HUES6 (cell line): Measurements from ENCODE around the gene COL4A2.
"Not testable (repeated sequence)": the region's sequence is repeated elsewhere in the genome, so short reads cannot be mapped to it uniquely, and the experiment has no call there.

Source experiments
- H3K27ac ChIP-seq: 2 replicates; pipeline ENCODE4 v1.7.0; 2013; ENCODE audit warnings: low read depth, mild to moderate bottlenecking, low read length, inconsistent platforms
- H3K27me3 ChIP-seq: 2 replicates; pipeline ENCODE4 v1.6.1; 2013; ENCODE audit warnings: low read length; ENCODE audit not compliant: control insufficient read depth, insufficient read depth
- H3K36me3 ChIP-seq: 2 replicates; pipeline ENCODE4 v1.6.1; 2013; ENCODE audit warnings: low read length; ENCODE audit not compliant: control insufficient read depth, insufficient read depth
- H3K4me1 ChIP-seq: 2 replicates; pipeline ENCODE4 v1.6.1; 2013; ENCODE audit warnings: low read length; ENCODE audit not compliant: control insufficient read depth, insufficient read depth
- H3K4me3 ChIP-seq: 2 replicates; pipeline ENCODE4 v1.5.1; 2013; ENCODE audit warnings: low read depth, low read length
- H3K9ac ChIP-seq: one replicate; pipeline ENCODE4 v1.6.1; 2013; ENCODE audit warnings: mild to moderate bottlenecking, low read length
- H3K9me3 ChIP-seq: 2 replicates; pipeline ENCODE4 v1.6.1; 2013; ENCODE audit warnings: low read depth, low read length; ENCODE audit not compliant: control insufficient read depth, insufficient read depth

The COL4A2 gene

DNA sequence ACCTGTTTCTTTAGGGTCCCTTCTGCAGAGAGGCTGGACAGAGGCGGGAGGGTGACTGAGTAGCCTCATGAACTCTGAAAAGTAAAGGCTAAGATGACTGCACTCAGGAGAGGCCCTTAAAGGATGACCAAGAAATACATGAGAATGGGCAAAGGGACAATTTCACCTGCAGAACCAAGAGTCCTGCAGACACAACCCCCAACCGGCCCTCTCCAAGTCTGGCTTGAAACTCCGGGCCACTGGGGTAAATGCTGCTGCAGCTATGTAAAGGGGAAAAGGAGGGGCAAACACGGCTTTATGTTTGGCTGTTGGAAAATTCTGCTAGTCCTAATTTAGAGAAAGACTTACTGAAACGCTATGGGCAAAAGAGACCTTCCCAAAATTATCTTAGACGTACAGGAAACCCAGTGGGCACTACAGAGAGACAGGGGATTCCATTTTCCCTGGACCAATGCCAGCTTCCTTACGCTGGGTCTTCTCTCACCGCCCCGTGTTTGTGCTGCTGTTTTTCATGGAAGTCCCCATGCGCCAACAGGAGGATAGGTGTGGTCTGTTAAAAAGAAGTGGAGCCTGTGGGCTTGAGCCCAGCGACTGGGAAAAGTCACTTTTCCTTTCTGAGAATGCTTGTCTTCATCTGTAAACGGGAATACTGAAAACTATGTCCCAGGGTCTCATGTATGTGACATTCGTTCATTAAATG is 10.6 kb downstream of the COL4A2 start:
- H3K27ac ChIP-seq, result no peak overlapping the region
- H3K27me3 ChIP-seq, result no peaks in the 10 kb centered on the region
- peaks cover 10% of the 10 kb centered on the region for H3K36me3 ChIP-seq
- H3K4me1 ChIP-seq, result peaks cover 30% of the 10 kb centered on the region
- H3K4me3 ChIP-seq, result no peak overlapping the region
- H3K9me3 ChIP-seq, result no peaks in the 10 kb centered on the region
- no peak overlapping the region for H3K9ac ChIP-seq

GRCh38 chr13:110318920-110319319 is 11.8 kb downstream of the COL4A2 start:
- no peaks in the 10 kb centered on the region for H3K27me3 ChIP-seq
- peaks cover 10% of the 10 kb centered on the region for H3K36me3 ChIP-seq
- H3K9ac ChIP-seq, result no peak overlapping the region
- no peaks in the 10 kb centered on the region for H3K9me3 ChIP-seq
- no peak overlapping the region for H3K27ac ChIP-seq
- peaks cover 28% of the 10 kb centered on the region for H3K4me1 ChIP-seq
- H3K4me3 ChIP-seq, result no peak overlapping the region

DNA sequence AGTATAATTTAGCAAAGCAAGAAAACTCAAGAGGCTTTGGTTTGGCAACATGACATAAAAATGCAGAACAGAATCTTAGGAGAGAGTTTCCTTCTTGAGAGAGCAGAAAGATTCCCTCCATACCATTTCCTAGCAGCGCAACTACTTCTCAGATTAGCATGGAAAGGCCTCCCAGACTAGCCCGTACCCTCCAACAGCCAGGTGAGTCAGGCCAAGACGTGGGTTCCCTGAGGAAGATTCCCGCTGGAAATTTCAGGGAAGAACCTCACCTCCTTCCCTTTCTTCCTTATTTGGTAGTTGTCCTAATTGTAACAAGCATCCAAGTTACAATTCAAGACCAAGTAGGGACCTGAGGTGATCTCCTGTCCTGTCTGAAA is 12.3 kb downstream of the COL4A2 start:
- Histone ChIP-seq H3K4me3 (no peak overlapping the region), H3K9ac (no peak overlapping the region), H3K27ac (no peak overlapping the region), H3K9me3 (no peaks in the 10 kb centered on the region), H3K36me3 (peaks cover 10% of the 10 kb centered on the region), H3K27me3 (no peaks in the 10 kb centered on the region), H3K4me1 (peaks cover 29% of the 10 kb centered on the region)

- H3K4me1 ChIP-seq, result peaks cover 31% of the 10 kb centered on the region
- peaks cover 10% of the 10 kb centered on the region for H3K36me3 ChIP-seq
- H3K9me3 ChIP-seq, result no peaks in the 10 kb centered on the region
- no peak overlapping the region for H3K9ac ChIP-seq
- peak overlapping the region; percentile 22; the same call in 1 of the 2 replicates for H3K27ac ChIP-seq
- no peaks in the 10 kb centered on the region for H3K27me3 ChIP-seq
- no peak overlapping the region for H3K4me3 ChIP-seq
Observed at GRCh38 chr13:110319774-110320509, 12.9 kb downstream of the COL4A2 start.

DNA sequence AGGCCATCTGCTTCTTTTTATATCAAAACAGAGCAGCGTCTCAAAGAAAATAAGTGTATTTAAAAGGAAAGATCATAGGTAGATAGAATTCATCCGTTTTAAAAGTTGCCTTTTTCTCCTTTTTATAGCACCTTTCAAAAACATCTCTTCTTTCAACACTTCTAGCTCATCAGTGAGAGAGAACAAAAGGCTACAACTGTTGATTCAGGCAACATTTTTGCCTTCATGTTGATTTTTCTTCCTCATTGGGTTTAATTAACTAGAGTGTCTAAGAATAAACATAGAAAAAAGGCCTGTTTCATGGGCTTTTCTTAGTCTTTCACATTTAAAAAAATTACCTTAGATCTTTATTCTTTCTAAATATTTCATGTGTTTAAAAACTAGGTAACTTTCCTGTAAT is 13.6 kb downstream of the COL4A2 start:
- H3K27me3 ChIP-seq, result no peaks in the 10 kb centered on the region
- H3K4me1 ChIP-seq, result peaks cover 33% of the 10 kb centered on the region
- H3K9me3 ChIP-seq, result no peaks in the 10 kb centered on the region
- no peak overlapping the region for H3K9ac ChIP-seq
- peaks cover 10% of the 10 kb centered on the region for H3K36me3 ChIP-seq
- no peak overlapping the region for H3K4me3 ChIP-seq
- no peak overlapping the region; the same call in 1 of the 2 replicates for H3K27ac ChIP-seq

GRCh38 chr13:110321573-110321972 is 14.5 kb downstream of the COL4A2 start:
- not testable (repeated sequence) for H3K9me3 ChIP-seq, H3K27ac ChIP-seq, H3K4me3 ChIP-seq, H3K27me3 ChIP-seq, H3K36me3 ChIP-seq, H3K9ac ChIP-seq
- peaks cover 40% of the 10 kb centered on the region for H3K4me1 ChIP-seq

DNA sequence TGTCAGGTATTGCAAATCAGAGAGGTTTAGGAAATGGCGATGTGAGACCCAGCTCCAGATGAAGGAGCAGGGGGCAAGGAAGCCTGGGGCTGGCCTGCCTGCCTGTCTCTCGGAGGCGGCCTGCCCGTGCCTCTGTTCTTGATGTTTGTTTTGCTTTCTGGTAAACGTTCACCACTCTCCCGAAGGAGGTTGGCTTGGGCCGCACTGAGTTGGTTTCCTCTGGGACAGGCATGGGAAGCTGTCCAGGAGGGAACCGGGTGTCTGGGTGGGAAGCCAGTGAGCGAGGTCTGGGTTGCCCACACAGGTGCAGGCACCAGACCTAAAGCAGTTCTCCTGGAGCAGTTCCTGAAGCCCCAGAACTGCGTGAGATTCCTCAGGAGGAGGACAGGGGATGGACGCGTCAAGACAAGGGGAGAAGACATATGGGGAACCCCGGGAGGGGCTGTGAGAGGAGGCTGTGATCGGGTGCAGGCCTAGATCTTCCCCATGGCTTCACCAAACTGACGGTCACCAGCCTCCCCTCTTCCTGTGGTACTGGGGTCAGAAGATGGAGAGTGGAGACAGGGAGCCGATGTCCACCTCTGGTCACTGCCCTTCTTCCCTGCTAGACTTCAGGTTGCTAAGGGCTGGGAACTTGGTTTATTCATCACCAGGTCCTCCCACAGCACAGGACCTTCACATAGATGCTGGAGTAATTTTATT is 15.2 kb downstream of the COL4A2 start:
- no peak overlapping the region for H3K4me3 ChIP-seq
- no peak overlapping the region for H3K27ac ChIP-seq
- H3K9ac ChIP-seq, result no peak overlapping the region
- H3K27me3 ChIP-seq, result no peaks in the 10 kb centered on the region
- peaks cover 47% of the 10 kb centered on the region for H3K4me1 ChIP-seq
- no peaks in the 10 kb centered on the region for H3K9me3 ChIP-seq
- H3K36me3 ChIP-seq, result peaks cover 3% of the 10 kb centered on the region

DNA sequence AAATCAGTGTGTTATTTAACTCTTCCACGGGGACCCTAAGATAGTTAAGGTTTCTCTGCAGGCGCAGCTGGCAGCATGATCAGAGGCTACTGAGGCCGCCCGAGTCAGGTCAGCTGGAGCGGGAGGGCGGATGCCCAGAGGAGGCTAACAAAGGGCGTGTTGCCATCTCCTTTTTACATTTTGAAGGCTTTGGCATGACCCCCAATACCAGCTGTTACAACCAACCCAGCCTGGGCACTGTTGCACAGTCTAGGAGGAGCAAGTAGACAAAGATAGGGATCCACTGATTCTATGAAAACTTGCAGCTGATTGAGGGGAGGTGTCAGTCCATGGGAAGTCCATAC is 15.7 kb downstream of the COL4A2 start:
- no peak overlapping the region for H3K4me3 ChIP-seq
- H3K27ac ChIP-seq, result no peak overlapping the region
- no peaks in the 10 kb centered on the region for H3K27me3 ChIP-seq
- no peaks in the 10 kb centered on the region for H3K9me3 ChIP-seq
- H3K36me3 ChIP-seq, result peaks cover 2% of the 10 kb centered on the region; the same call in 1 of the 2 replicates
- H3K9ac ChIP-seq, result no peak overlapping the region
- H3K4me1 ChIP-seq, result peaks cover 53% of the 10 kb centered on the region

DNA sequence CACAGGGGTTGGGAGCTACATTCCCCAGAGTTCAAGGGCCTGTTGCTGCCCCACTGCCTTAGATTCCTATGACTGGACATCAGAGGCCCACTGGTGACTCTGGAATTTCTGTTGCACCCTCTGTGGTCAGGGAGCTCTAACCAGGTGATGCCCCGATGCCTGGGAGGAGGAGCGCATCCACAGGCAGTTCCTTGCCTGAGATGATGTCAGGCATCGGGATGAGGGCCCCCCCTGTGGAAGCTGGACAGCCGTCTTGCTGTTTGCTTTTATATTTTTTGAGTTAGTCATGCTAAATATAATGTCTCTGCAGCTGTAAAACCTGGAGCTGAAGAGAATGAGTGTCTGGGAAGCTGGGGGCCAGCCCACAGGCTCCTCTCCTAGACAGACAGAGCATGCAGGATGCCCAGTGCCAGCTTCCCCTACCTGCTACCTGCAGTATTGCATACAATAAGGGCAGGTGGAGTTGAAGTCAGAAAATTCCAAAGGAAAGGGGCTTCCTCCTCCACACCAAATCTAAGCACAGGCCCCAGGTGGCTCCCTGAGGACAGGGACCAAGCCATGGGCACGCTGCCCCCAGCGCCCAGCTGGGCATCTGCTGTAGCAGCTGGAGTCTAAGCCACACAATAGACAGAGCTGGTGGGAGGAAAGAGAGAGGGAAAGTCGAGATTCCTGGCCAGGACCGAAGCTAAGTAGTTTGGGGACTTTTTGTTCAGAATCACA is 16.2 kb downstream of the COL4A2 start:
- Histone ChIP-seq H3K9ac (no peak overlapping the region), H3K27ac (no peak overlapping the region), H3K36me3 (no peaks in the 10 kb centered on the region), H3K4me1 (peaks cover 56% of the 10 kb centered on the region), H3K27me3 (no peaks in the 10 kb centered on the region), H3K4me3 (no peak overlapping the region), H3K9me3 (no peaks in the 10 kb centered on the region)

DNA sequence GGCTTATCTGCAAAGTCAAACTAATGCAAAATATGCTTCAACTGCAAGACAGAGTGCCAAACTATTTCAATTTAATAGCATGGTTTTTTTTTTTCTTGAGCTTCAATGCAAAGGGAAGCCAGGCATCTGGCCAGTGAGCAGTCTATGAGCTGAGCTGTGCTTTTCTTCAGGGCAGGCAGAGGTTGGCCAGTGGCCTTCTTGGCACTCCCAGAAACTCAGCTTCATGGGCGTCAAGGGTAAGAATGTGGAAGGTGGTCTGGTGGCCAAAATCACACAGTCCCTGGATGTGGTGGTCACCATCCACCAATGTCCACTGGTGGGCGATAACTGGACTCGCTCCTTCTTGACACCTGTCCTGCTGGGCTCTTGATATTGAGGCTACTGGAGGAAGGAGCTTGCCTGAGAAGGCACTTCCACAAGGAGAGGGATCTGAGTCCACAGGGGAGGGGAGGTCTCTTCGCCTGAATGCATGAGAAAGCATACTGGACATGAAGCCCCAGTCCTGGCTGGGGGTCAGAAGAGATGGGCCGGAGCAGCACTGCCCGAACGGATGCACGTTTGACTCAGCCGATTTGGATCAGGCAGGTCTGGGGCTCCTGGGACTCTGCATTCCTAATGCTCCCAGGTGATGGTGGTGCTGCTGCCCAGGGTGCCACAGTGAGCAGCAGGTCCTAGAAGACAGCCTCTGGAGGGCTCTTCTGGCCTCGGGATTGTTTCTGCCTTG is 17.1 kb downstream of the COL4A2 start:
- H3K9me3 ChIP-seq, result no peaks in the 10 kb centered on the region
- no peak overlapping the region for H3K9ac ChIP-seq
- H3K4me3 ChIP-seq, result no peak overlapping the region
- H3K4me1 ChIP-seq, result peaks cover 49% of the 10 kb centered on the region
- no peaks in the 10 kb centered on the region for H3K27me3 ChIP-seq
- H3K27ac ChIP-seq, result no peak overlapping the region
- H3K36me3 ChIP-seq, result no peaks in the 10 kb centered on the region
